Measurements from ENCODE around the gene ST3GAL2.
A peak's percentile ranks its signal among the peaks of the same experiment; 100 is the strongest.
"Not testable (repeated sequence)": the region's sequence is repeated elsewhere in the genome, so short reads cannot be mapped to it uniquely, and the experiment has no call there.

The ST3GAL2 gene

GRCh38 chr16:70417661-70418060 is 21.2 kb downstream of the ST3GAL2 start:
- DNase-seq (ENCODE audit: low read depth), result no peak

- no peak for DNase-seq (ENCODE audit: low read depth)
Measured at GRCh38 chr16:70416748-70417616, 21.9 kb downstream of the ST3GAL2 start.

- DNase-seq (ENCODE audit: low read depth), result not testable (repeated sequence)
Measured at GRCh38 chr16:70413572-70413971, 25.3 kb downstream of the ST3GAL2 start.

- DNase-seq (ENCODE audit: low read depth), result no peak
Measured at GRCh38 chr16:70412385-70412784, 26.5 kb downstream of the ST3GAL2 start.

GRCh38 chr16:70410734-70411133 is 28.2 kb downstream of the ST3GAL2 start:
- DNase-seq (ENCODE audit: low read depth), result no peak

GRCh38 chr16:70407811-70408274 is 31.1 kb downstream of the ST3GAL2 start:
- no peak for DNase-seq (ENCODE audit: low read depth)

GRCh38 chr16:70406104-70406503 is 32.8 kb downstream of the ST3GAL2 start:
- DNase-seq (ENCODE audit: low read depth), result not testable (repeated sequence)

- no peak for DNase-seq (ENCODE audit: low read depth)
Measured at GRCh38 chr16:70402916-70403659, 35.8 kb downstream of the ST3GAL2 start.

- DNase-seq (ENCODE audit: low read depth), result no peak
Measured at GRCh38 chr16:70399951-70400350, 38.9 kb downstream of the ST3GAL2 start.

- DNase-seq (ENCODE audit: low read depth), result no peak
Measured at GRCh38 chr16:70399381-70399780, 39.5 kb downstream of the ST3GAL2 start.

GRCh38 chr16:70398177-70398743 is 40.6 kb downstream of the ST3GAL2 start:
- no peak for DNase-seq (ENCODE audit: low read depth)

- DNase-seq (ENCODE audit: low read depth), result no peak
Measured at GRCh38 chr16:70396246-70396904, 42.5 kb downstream of the ST3GAL2 start.

- DNase-seq (ENCODE audit: low read depth), result no peak
Measured at GRCh38 chr16:70395345-70395901, 43.5 kb downstream of the ST3GAL2 start.

GRCh38 chr16:70394853-70395252 is 44.0 kb downstream of the ST3GAL2 start:
- DNase-seq (ENCODE audit: low read depth), result no peak

- DNase-seq (ENCODE audit: low read depth), result no peak
Measured at GRCh38 chr16:70393662-70394061, 45.2 kb downstream of the ST3GAL2 start.

GRCh38 chr16:70392606-70393005 is 46.3 kb downstream of the ST3GAL2 start:
- DNase-seq (ENCODE audit: low read depth), result no peak

- DNase-seq (ENCODE audit: low read depth), result peak; percentile 49
Measured at GRCh38 chr16:70391881-70392481, 46.9 kb downstream of the ST3GAL2 start.

- DNase-seq (ENCODE audit: low read depth), result no peak
Measured at GRCh38 chr16:70391446-70391845, 47.5 kb downstream of the ST3GAL2 start.

GRCh38 chr16:70390774-70391173 is 48.1 kb downstream of the ST3GAL2 start:
- no peak for DNase-seq (ENCODE audit: low read depth)

- no peak for DNase-seq (ENCODE audit: low read depth)
Measured at GRCh38 chr16:70388006-70388680, 50.8 kb downstream of the ST3GAL2 start.
